Loucy (cell line): ENCODE measurements around the gene NOS2.

Source experiments
- CTCF ChIP-seq: fragments of 200-600 bp; sonication (generic); conservative IDR thresholded peaks from 2 replicates; pipeline ENCODE4 v1.5.1; 2014; ENCODE audit warnings: mild to moderate bottlenecking, antibody characterized with exemption, low read length
- EZH2phosphoT487 ChIP-seq: fragments of 200-600 bp; IDR thresholded peaks from 2 replicates; pipeline ENCODE4 v1.6.1; 2018; ENCODE audit warnings: antibody characterized with exemption, mild to moderate bottlenecking, moderate library complexity, borderline replicate concordance

GRCh38 chr17:27808628-27809027, 8.3 kb upstream of the NOS2 start:
- TF ChIP-seq CTCF (no peak), EZH2phosphoT487 (no peak)
